Fibroblast of villous mesenchyme (primary cell): Measurements from ENCODE around the gene EHBP1L1. TPM values are rescaled to one million over a fixed set of nuclear protein-coding genes. Genes with fewer than 3 reads are reported as not detected.

ENCODE experiments used
- DNase-seq: peaks from one replicate; pipeline ENCODE4 v3.0.0-alpha.2; 2010; ENCODE audit warnings: low read depth
- H3K4me3 ChIP-seq: 2 replicates; pipeline ENCODE4 v1.5.1; 2011; ENCODE audit warnings: low read depth, mild to moderate bottlenecking, low read length
- CTCF ChIP-seq: IDR thresholded peaks from 2 replicates; pipeline ENCODE4 v1.5.1; 2012; ENCODE audit warnings: low read depth, mild to moderate bottlenecking, low read length; ENCODE audit not compliant: insufficient read depth
- total RNA-seq: library from RNA; depleted of rRNA; stranded (reverse); fragments of >200 nt; gene quantifications from 2 replicates; pipeline ENCODE4 v1.2.3, GENCODE V29; 2012

Gene EHBP1L1
- total RNA-seq, 1 donor = 33.7 TPM

DNA sequence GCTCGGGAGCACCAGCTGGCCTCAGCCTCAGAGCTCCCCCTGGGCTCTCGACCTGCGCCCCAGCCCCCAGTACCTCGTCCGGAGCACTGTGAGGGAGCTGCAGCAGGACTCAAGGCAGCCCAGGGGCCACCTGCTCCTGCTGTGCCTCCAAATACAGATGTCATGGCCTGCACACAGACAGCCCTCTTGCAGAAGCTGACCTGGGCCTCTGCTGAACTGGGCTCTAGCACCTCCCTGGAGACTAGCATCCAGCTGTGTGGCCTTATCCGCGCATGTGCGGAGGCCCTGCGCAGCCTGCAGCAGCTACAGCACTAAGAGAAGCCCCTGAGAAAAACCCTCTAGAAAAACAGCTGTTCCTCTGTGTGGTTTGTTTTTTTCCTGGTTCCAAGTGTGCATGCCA, 4.4 kb upstream of the EHBP1L1 start:
- H3K4me3 ChIP-seq = peak overlapping the region; percentile 96
- DNase-seq = no peak
- TF ChIP-seq CTCF = no peak

- peak; percentile 31 for TF ChIP-seq CTCF
- peak; percentile 47 for DNase-seq
- peak overlapping the region; percentile 69 for H3K4me3 ChIP-seq
Observed at GRCh38 chr11:65571940-65572339, 3.9 kb upstream of the EHBP1L1 start.

DNA sequence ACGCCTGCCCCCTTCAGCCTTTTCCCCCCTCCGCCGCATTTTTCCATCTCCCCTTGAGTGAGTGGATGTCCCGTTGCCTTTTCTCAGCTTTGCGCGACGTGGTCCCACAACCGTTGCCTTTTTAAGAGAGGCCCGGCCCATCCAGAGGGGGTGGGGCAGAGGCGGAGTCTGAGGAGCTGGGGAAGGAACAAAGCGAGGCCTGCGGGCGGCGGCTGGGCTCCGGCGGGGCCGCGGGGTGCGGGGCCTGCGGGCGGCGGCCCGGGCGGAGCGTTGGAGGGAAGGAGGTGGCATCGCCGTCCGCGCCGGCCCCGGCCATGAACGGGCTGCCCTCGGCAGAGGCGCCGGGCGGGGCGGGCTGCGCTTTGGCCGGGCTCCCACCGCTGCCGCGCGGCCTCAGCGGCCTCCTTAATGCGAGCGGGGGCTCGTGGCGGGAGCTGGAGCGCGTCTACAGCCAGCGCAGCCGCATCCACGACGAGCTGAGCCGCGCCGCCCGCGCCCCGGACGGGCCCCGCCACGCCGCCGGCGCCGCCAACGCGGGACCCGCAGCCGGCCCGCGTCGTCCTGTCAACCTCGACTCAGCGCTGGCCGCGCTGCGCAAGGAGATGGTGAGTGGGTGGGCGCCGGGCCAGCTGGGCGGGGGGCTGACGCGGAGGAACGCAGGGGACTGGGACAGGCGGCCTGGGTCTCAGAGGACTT, 3.3 kb upstream of the EHBP1L1 start, which contains the start of gene FAM89B:
Gene FAM89B, plus strand, starts transcription at position 183 of the 696 bp plus-strand sequence. Its CDS starts 132 bp downstream, at position 315.
- TF ChIP-seq CTCF = no peak
- DNase-seq = peak; percentile 89
- H3K4me3 ChIP-seq = peak within 1 kb of the TSS; percentile 69

GRCh38 chr11:65573391-65574079, 2.3 kb upstream of the EHBP1L1 start:
- TF ChIP-seq CTCF = no peak
- H3K4me3 ChIP-seq = peak overlapping the region; percentile 69
- DNase-seq = no peak

DNA sequence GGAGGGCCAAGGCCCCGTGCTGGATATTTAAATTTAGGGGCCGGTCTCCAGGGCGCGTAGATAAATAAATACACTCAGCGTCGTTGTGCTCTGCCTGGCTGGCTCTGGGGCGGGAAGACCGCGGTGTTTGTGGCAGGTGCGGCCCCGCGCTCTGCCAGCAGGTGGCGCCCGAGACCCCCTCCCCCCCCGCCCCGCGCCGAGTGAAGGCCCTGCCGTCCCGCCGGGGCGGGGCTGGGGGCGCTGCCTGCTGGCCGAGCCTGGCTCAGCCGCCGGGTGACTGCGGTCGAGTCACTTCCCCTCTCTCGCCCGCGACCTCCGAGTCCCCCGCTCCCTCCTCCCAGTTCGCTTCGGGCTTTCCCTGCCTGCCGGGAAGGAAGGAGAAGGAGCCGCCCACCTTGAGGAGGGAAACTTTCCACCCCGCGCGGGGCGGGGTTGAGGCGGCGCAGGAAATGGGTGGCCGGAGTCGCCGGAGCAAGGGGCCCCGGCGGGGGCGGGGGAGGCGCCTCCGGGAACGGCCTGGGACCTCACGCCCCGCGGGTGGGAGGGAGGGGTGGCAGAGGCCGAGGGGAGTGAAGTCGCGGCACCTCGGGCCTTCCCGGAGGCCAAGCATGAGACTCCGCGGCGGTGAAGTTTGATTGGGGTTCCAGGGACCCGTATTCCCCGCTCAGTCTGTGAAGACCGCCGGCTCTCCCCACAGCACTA, 1.6 kb upstream of the EHBP1L1 start:
- H3K4me3 ChIP-seq = peak overlapping the region; percentile 69
- TF ChIP-seq CTCF = peak; percentile 49
- DNase-seq = peak; percentile 98

DNA sequence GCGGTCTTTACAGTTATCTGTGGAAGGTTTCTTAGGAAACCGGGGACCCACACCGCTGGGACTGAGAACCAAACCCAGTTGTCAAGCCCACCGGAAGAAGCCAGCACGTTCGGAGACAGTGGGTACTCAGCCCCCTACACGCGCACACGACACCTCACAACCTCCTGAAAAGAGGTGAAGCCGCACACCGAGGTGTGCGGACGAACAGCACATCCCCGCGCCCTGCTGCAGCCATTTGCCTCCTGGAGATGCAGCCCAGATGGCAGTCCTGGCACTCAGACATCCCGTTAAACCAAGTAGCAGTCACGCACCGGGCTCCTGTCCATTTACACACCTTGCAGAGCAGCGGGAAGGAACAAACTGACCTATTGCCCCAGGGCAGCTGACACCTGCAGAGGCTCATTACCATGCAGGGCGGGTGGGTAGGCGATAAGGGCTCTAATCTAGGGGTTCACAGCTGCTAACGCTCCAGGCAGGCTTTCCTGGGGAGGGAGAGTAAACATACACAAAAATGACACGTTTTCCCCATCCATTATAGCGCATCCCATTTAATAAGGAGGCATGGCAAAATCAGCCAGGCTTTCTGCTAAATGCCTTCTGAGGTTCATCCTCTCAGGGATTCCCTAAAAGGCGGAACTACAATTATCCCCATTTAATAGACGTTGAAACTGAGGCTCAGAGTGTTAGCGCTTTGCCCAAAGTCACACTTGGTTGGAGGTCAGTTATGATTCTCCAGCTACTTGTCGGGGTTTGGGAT, 864 bp upstream of the EHBP1L1 start:
- DNase-seq = peak; percentile 37
- TF ChIP-seq CTCF = no peak
- H3K4me3 ChIP-seq = peak overlapping the region; percentile 63
